ENCODE measurements around the gene PALLD. TPM values are rescaled to one million over a fixed set of nuclear protein-coding genes. Genes with fewer than 3 reads are reported as not detected.

Gene PALLD
- total RNA-seq, 1 experiment from 2014 or later = 26.7 TPM

DNA sequence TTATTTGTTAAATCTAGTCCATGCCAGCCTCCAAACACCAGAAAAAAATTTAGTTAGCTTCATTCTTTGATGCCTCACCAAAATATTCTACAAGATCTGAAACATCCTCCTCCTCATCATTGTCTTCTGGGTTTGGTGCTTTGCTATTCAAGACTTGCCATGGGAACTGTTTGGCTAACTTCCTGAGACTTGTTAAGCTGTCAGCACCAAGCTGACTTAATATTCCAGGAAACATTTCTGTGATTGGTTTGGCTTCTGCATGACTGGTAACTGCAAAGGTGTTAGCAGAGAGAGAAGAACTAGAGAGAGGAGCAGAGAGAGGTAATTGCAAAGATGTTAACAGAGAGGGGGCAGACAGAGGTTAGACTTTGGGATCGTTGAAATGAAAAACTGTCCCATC is 101.3 kb downstream of the PALLD start:
- Histone ChIP-seq H2AFZ (ENCODE audit: low read length) (no peak overlapping the region), H3K27me3 (ENCODE audit: low read length) (no peaks in the 10 kb centered on the region)

DNA sequence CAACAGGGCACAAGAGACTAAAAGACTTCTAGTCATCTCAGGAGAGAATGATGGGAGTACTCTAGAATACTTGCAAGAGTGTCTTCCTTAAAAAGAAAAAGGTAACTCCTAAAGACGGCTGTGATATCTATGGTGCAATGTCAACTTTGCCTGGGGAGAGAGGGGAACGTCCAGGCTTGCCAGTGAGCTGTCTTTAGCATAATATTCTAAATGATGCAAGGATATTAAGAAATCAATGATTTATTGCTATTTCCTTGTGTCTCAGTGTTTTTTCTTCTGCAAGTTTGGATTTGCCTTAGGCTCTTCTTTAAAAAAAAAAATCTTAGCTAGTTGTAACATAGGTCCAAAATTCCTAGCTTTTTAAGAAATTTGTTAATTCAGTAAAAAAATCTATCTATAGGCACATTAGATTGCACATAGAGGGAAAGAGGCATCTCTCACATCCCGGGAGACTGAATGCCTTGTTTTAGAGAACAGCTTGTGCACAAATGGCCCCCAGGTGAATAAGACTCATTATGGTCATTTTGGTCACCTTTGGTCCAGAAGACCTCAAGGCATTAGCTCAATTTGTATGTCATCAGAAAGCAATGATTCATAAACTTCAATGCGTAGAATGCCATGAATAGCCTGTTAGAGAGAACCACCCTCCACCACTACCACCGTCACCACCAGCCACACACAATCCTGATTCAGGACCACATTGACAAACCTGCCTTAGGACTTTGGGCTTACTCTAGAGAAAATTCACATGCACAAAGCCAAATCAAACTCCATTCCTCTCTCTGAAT is 104.1 kb downstream of the PALLD start:
- peak overlapping the region; percentile 97 for H3K27ac ChIP-seq (ENCODE audit: low read length)
- peak overlapping the region; percentile 24; the same call in 1 of the 2 replicates for H3K4me3 ChIP-seq (ENCODE audit: low read length)
- H3K4me1 ChIP-seq (ENCODE audit: insufficient read depth, low read length) = peaks cover 47% of the 10 kb centered on the region
- H3K4me2 ChIP-seq (ENCODE audit: low read length) = peak overlapping the region; percentile 64
- no peaks in the 10 kb centered on the region for H4K20me1 ChIP-seq (ENCODE audit: low read length)
- intact Hi-C loops (cut with micrococcal nuclease) = no loop called here
- ATAC-seq = peak; percentile 35; the same call in 1 of the 2 replicates
- H3K79me2 ChIP-seq (ENCODE audit: low read length) = no peaks in the 10 kb centered on the region
- no peak overlapping the region for H2AFZ ChIP-seq (ENCODE audit: low read length)
- H3K9me2 ChIP-seq (replicated peaks; ENCODE audit: low read length) = no peaks in the 10 kb centered on the region
- no peaks in the 10 kb centered on the region for H3K27me3 ChIP-seq (ENCODE audit: low read length)
- ChIA-PET CTCF (interaction anchor here (0.6 kb wide), 1 partner anchor 804 kb away, joined by 3 read pairs; no protein-coding TSS in a partner anchor), POLR2A (ENCODE audit: unreplicated experiment) (interaction anchor here (0.6 kb wide), 1 partner anchor 14 kb away, joined by 3 read pairs; no protein-coding TSS in a partner anchor)
- H3K9me3 ChIP-seq (ENCODE audit: low read length) = no peaks in the 10 kb centered on the region
- H3K36me3 ChIP-seq (ENCODE audit: low read depth, low read length) = no peaks in the 10 kb centered on the region
- TF ChIP-seq, protein P1, sequence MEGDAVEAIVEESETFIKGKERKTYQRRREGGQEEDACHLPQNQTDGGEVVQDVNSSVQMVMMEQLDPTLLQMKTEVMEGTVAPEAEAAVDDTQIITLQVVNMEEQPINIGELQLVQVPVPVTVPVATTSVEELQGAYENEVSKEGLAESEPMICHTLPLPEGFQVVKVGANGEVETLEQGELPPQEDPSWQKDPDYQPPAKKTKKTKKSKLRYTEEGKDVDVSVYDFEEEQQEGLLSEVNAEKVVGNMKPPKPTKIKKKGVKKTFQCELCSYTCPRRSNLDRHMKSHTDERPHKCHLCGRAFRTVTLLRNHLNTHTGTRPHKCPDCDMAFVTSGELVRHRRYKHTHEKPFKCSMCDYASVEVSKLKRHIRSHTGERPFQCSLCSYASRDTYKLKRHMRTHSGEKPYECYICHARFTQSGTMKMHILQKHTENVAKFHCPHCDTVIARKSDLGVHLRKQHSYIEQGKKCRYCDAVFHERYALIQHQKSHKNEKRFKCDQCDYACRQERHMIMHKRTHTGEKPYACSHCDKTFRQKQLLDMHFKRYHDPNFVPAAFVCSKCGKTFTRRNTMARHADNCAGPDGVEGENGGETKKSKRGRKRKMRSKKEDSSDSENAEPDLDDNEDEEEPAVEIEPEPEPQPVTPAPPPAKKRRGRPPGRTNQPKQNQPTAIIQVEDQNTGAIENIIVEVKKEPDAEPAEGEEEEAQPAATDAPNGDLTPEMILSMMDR (conservative IDR thresholded peaks at IDR 0.05; ENCODE audit: low read depth, low read length) = no peak
- no peak for TF ChIP-seq EZH2phosphoT487 (IDR thresholded peaks at IDR 0.05; ENCODE audit: borderline replicate concordance, low read length)
- no peak for TF ChIP-seq EZH2 (IDR thresholded peaks at IDR 0.05; ENCODE audit: low read length, unreplicated experiment)
- no TSS peak for BruUV-seq (replicated peaks)
- DNase-seq = peak; percentile 85
- H3K9ac ChIP-seq (ENCODE audit: low read length) = peak overlapping the region; percentile 83
- H3F3A ChIP-seq (ENCODE audit: low read length, unreplicated experiment) = no peaks in the 10 kb centered on the region

More for the DNA sequence above, 101.3 kb downstream of the PALLD start:
- TF ChIP-seq EZH2phosphoT487 (IDR thresholded peaks at IDR 0.05; ENCODE audit: borderline replicate concordance, low read length) (no peak), EZH2 (IDR thresholded peaks at IDR 0.05; ENCODE audit: low read length, unreplicated experiment) (no peak)
- TF ChIP-seq, protein P1 (conservative IDR thresholded peaks at IDR 0.05; ENCODE audit: low read depth, low read length) = no peak
- Histone ChIP-seq H3K9me2 (replicated peaks; ENCODE audit: low read length) (no peaks in the 10 kb centered on the region), H3K4me2 (ENCODE audit: low read length) (no peak overlapping the region), H3K9ac (ENCODE audit: low read length) (no peak overlapping the region), H3K4me3 (ENCODE audit: low read length) (no peak overlapping the region), H3K27ac (ENCODE audit: low read length) (no peak overlapping the region), H3K36me3 (ENCODE audit: low read depth, low read length) (no peaks in the 10 kb centered on the region), H3K4me1 (ENCODE audit: insufficient read depth, low read length) (peaks cover 40% of the 10 kb centered on the region), H4K20me1 (ENCODE audit: low read length) (no peaks in the 10 kb centered on the region), H3K9me3 (ENCODE audit: low read length) (no peaks in the 10 kb centered on the region), H3K79me2 (ENCODE audit: low read length) (no peaks in the 10 kb centered on the region), H3F3A (ENCODE audit: low read length, unreplicated experiment) (peaks cover 1% of the 10 kb centered on the region)
- intact Hi-C loops (cut with micrococcal nuclease) = no loop called here
- ChIA-PET POLR2A (ENCODE audit: unreplicated experiment) (no interaction called here), CTCF (no interaction called here)
- DNase-seq (no peak), ATAC-seq (no peak)
- no TSS peak for BruUV-seq (replicated peaks)

DNA sequence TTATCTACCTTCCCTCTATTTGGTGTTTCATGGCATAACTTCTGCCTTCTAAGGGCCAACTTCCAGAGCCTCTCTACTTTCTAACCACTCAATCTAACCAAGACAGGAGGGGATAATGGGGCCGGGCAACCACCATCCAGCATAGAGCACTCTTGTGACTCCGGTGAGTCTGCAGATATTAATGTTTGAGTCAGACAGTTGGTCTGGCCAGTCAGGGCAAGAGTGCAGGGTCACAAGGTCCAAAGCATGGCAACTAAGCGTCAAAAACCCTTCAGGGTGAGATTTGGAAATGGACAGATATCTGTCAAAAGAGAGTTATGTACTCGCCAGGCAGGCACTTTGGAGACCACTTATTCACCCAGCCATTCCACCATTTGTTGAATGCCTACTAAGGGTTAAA is 105.0 kb downstream of the PALLD start:
- Histone ChIP-seq H3K4me2 (ENCODE audit: low read length) (peak overlapping the region; percentile 21; the same call in 1 of the 2 replicates), H3F3A (ENCODE audit: low read length, unreplicated experiment) (no peaks in the 10 kb centered on the region), H3K9me2 (replicated peaks; ENCODE audit: low read length) (no peaks in the 10 kb centered on the region), H3K9me3 (ENCODE audit: low read length) (no peaks in the 10 kb centered on the region), H3K79me2 (ENCODE audit: low read length) (no peaks in the 10 kb centered on the region), H3K27me3 (ENCODE audit: low read length) (no peaks in the 10 kb centered on the region), H3K36me3 (ENCODE audit: low read depth, low read length) (no peaks in the 10 kb centered on the region), H3K4me1 (ENCODE audit: insufficient read depth, low read length) (peaks cover 48% of the 10 kb centered on the region), H3K4me3 (ENCODE audit: low read length) (no peak overlapping the region), H3K27ac (ENCODE audit: low read length) (peak overlapping the region; percentile 97), H2AFZ (ENCODE audit: low read length) (no peak overlapping the region), H4K20me1 (ENCODE audit: low read length) (no peaks in the 10 kb centered on the region), H3K9ac (ENCODE audit: low read length) (peak overlapping the region; percentile 83)
- intact Hi-C loops (cut with micrococcal nuclease) = no loop called here
- DNase-seq (no peak), ATAC-seq (no peak)
- CTCF ChIA-PET = no interaction called here
- no peak for TF ChIP-seq EZH2phosphoT487 (IDR thresholded peaks at IDR 0.05; ENCODE audit: borderline replicate concordance, low read length)
- TF ChIP-seq, protein P1 (conservative IDR thresholded peaks at IDR 0.05; ENCODE audit: low read depth, low read length) = no peak
- POLR2A ChIA-PET (ENCODE audit: unreplicated experiment) = no interaction called here
- no TSS peak for BruUV-seq (replicated peaks)
